ENCODE data around the gene STRBP.
"Not testable (repeated sequence)": the region's sequence is repeated elsewhere in the genome, so short reads cannot be mapped to it uniquely, and the experiment has no call there.

STRBP gene

GRCh38 chr9:123208626-123209174 lies 59.7 kb downstream of the STRBP start:
- CTCF ChIA-PET = no interaction called here
- no peak for DNase-seq (ENCODE audit: extremely low spot score)
- POLR2A ChIA-PET = no interaction called here
- TF ChIP-seq BHLHE40 (IDR thresholded peaks at IDR 0.05; ENCODE audit: borderline replicate concordance) (no peak), ZNF384 (IDR thresholded peaks at IDR 0.05) (no peak), CTBP1 (IDR thresholded peaks at IDR 0.05; ENCODE audit: borderline replicate concordance) (no peak), TARDBP (IDR thresholded peaks at IDR 0.05) (no peak), FOXM1 (IDR thresholded peaks at IDR 0.05; ENCODE audit: borderline replicate concordance) (no peak), SP1 (IDR thresholded peaks at IDR 0.05) (no peak), SUZ12 (IDR thresholded peaks at IDR 0.05) (no peak), HDGF (IDR thresholded peaks at IDR 0.05; ENCODE audit: borderline replicate concordance) (no peak), ARNT (IDR thresholded peaks at IDR 0.05) (no peak), FOXA1 (IDR thresholded peaks at IDR 0.05) (no peak), NFRKB (IDR thresholded peaks at IDR 0.05) (no peak), FOXK2 (IDR thresholded peaks at IDR 0.05) (no peak), L3MBTL2 (conservative IDR thresholded peaks at IDR 0.05) (no peak)

GRCh38 chr9:123206065-123206464 lies 62.3 kb downstream of the STRBP start:
- DNase-seq (ENCODE audit: extremely low spot score) = no peak
- ChIA-PET POLR2A (no interaction called here), CTCF (no interaction called here)
- no peak for TF ChIP-seq ARNT (IDR thresholded peaks at IDR 0.05)
- no peak for TF ChIP-seq PKNOX1 (IDR thresholded peaks at IDR 0.05)
- no peak for TF ChIP-seq FOXM1 (IDR thresholded peaks at IDR 0.05; ENCODE audit: borderline replicate concordance)
- TF ChIP-seq FOXK2 (IDR thresholded peaks at IDR 0.05) = no peak
- TF ChIP-seq BHLHE40 (IDR thresholded peaks at IDR 0.05; ENCODE audit: borderline replicate concordance) = no peak
- no peak for TF ChIP-seq NFRKB (IDR thresholded peaks at IDR 0.05)
- no peak for TF ChIP-seq SP1 (IDR thresholded peaks at IDR 0.05)
- no peak for TF ChIP-seq ELF4 (IDR thresholded peaks at IDR 0.05)
- TF ChIP-seq SUZ12 (IDR thresholded peaks at IDR 0.05) = no peak
- no peak for TF ChIP-seq TARDBP (IDR thresholded peaks at IDR 0.05)
- no peak for TF ChIP-seq FOXA1 (IDR thresholded peaks at IDR 0.05)
- no peak for TF ChIP-seq LEF1 (IDR thresholded peaks at IDR 0.05; ENCODE audit: borderline replicate concordance)

GRCh38 chr9:123201083-123201482 lies 67.3 kb downstream of the STRBP start:
- TF ChIP-seq HDGF (IDR thresholded peaks at IDR 0.05; ENCODE audit: borderline replicate concordance) (no peak), L3MBTL2 (conservative IDR thresholded peaks at IDR 0.05) (no peak), ARNT (IDR thresholded peaks at IDR 0.05) (no peak), CTBP1 (IDR thresholded peaks at IDR 0.05; ENCODE audit: borderline replicate concordance) (no peak), PKNOX1 (IDR thresholded peaks at IDR 0.05) (no peak), ELF4 (IDR thresholded peaks at IDR 0.05) (no peak), FOXM1 (IDR thresholded peaks at IDR 0.05; ENCODE audit: borderline replicate concordance) (no peak), LEF1 (IDR thresholded peaks at IDR 0.05; ENCODE audit: borderline replicate concordance) (no peak), TARDBP (IDR thresholded peaks at IDR 0.05) (no peak), FOXA1 (IDR thresholded peaks at IDR 0.05) (no peak), BHLHE40 (IDR thresholded peaks at IDR 0.05; ENCODE audit: borderline replicate concordance) (no peak), NFRKB (IDR thresholded peaks at IDR 0.05) (no peak), SP1 (IDR thresholded peaks at IDR 0.05) (no peak), ZNF384 (IDR thresholded peaks at IDR 0.05) (no peak), FOXK2 (IDR thresholded peaks at IDR 0.05) (no peak), SUZ12 (IDR thresholded peaks at IDR 0.05) (no peak)
- POLR2A ChIA-PET = no interaction called here
- CTCF ChIA-PET = no interaction called here
- DNase-seq (ENCODE audit: extremely low spot score) = no peak

GRCh38 chr9:123200469-123200868 lies 67.9 kb downstream of the STRBP start:
- POLR2A ChIA-PET; CTCF ChIA-PET; DNase-seq (ENCODE audit: extremely low spot score): not testable (repeated sequence)

GRCh38 chr9:123196124-123196523 lies 72.3 kb downstream of the STRBP start:
- DNase-seq (ENCODE audit: extremely low spot score) = no peak
- ChIA-PET POLR2A (no interaction called here), CTCF (no interaction called here)
- no peak for TF ChIP-seq FOXA1 (IDR thresholded peaks at IDR 0.05)
- TF ChIP-seq FOXK2 (IDR thresholded peaks at IDR 0.05) = no peak
- TF ChIP-seq SUZ12 (IDR thresholded peaks at IDR 0.05) = no peak
- TF ChIP-seq FOXM1 (IDR thresholded peaks at IDR 0.05; ENCODE audit: borderline replicate concordance) = no peak
- no peak for TF ChIP-seq BHLHE40 (IDR thresholded peaks at IDR 0.05; ENCODE audit: borderline replicate concordance)
- TF ChIP-seq CTBP1 (IDR thresholded peaks at IDR 0.05; ENCODE audit: borderline replicate concordance) = no peak
- no peak for TF ChIP-seq ZNF384 (IDR thresholded peaks at IDR 0.05)
- TF ChIP-seq ELF4 (IDR thresholded peaks at IDR 0.05) = no peak
- no peak for TF ChIP-seq NFRKB (IDR thresholded peaks at IDR 0.05)
- no peak for TF ChIP-seq PKNOX1 (IDR thresholded peaks at IDR 0.05)
- no peak for TF ChIP-seq LEF1 (IDR thresholded peaks at IDR 0.05; ENCODE audit: borderline replicate concordance)
- no peak for TF ChIP-seq HDGF (IDR thresholded peaks at IDR 0.05; ENCODE audit: borderline replicate concordance)
- TF ChIP-seq L3MBTL2 (conservative IDR thresholded peaks at IDR 0.05) = no peak
- no peak for TF ChIP-seq TARDBP (IDR thresholded peaks at IDR 0.05)
- TF ChIP-seq SP1 (IDR thresholded peaks at IDR 0.05) = no peak
- TF ChIP-seq ARNT (IDR thresholded peaks at IDR 0.05) = no peak

GRCh38 chr9:123194023-123194422 lies 74.4 kb downstream of the STRBP start:
- POLR2A ChIA-PET = no interaction called here
- TF ChIP-seq LEF1 (IDR thresholded peaks at IDR 0.05; ENCODE audit: borderline replicate concordance) (no peak), TARDBP (IDR thresholded peaks at IDR 0.05) (no peak), L3MBTL2 (conservative IDR thresholded peaks at IDR 0.05) (no peak), FOXA1 (IDR thresholded peaks at IDR 0.05) (no peak), SUZ12 (IDR thresholded peaks at IDR 0.05) (no peak), FOXM1 (IDR thresholded peaks at IDR 0.05; ENCODE audit: borderline replicate concordance) (no peak), ZNF384 (IDR thresholded peaks at IDR 0.05) (no peak), FOXK2 (IDR thresholded peaks at IDR 0.05) (no peak), HDGF (IDR thresholded peaks at IDR 0.05; ENCODE audit: borderline replicate concordance) (no peak), NFRKB (IDR thresholded peaks at IDR 0.05) (no peak), SP1 (IDR thresholded peaks at IDR 0.05) (no peak), CTBP1 (IDR thresholded peaks at IDR 0.05; ENCODE audit: borderline replicate concordance) (no peak), ARNT (IDR thresholded peaks at IDR 0.05) (no peak), BHLHE40 (IDR thresholded peaks at IDR 0.05; ENCODE audit: borderline replicate concordance) (no peak), ELF4 (IDR thresholded peaks at IDR 0.05) (no peak)
- CTCF ChIA-PET = no interaction called here

More at GRCh38 chr9:123194023-123194422, 74.4 kb downstream of the STRBP start:
- no peak for DNase-seq (ENCODE audit: extremely low spot score)

All from HEK293T (cell line).